Osteoblast (primary cell): Measurements from ENCODE around the gene ANO7. TPM values are rescaled to one million over a fixed set of nuclear protein-coding genes. Genes with fewer than 3 reads are reported as not detected.

Experiments used
- DNase-seq: peaks from one replicate; pipeline ENCODE4 v3.0.0; 2011; ENCODE audit warnings: low spot score, mixed read lengths; ENCODE audit not compliant: insufficient read length; ENCODE audit errors: missing footprints
- H2AFZ ChIP-seq: 2 replicates; pipeline ENCODE4 v1.6.0; 2011; ENCODE audit warnings: mild to moderate bottlenecking, low read length
- H3K27ac ChIP-seq: 2 replicates; pipeline ENCODE4 v1.5.1; 2011; ENCODE audit warnings: mild to moderate bottlenecking, low read depth, low read length, moderate library complexity
- H3K27me3 ChIP-seq: 2 replicates; pipeline ENCODE4 v1.6.0; 2012; ENCODE audit warnings: mild to moderate bottlenecking, control low read depth, inconsistent platforms, low read length, moderate library complexity; ENCODE audit not compliant: insufficient read depth
- H3K36me3 ChIP-seq: 2 replicates; pipeline ENCODE4 v1.5.1; 2011; ENCODE audit warnings: mild to moderate bottlenecking, low read length, control low read depth, moderate library complexity; ENCODE audit not compliant: insufficient read depth
- H3K4me1 ChIP-seq: 2 replicates; pipeline ENCODE4 v1.5.1; 2011; ENCODE audit warnings: mild to moderate bottlenecking, low read length, control low read depth, moderate library complexity; ENCODE audit not compliant: insufficient read depth
- H3K4me2 ChIP-seq: 2 replicates; pipeline ENCODE4 v1.6.0; 2011; ENCODE audit warnings: mild to moderate bottlenecking, low read length; ENCODE audit not compliant: insufficient read depth
- H3K4me3 ChIP-seq: fragments of 200-600 bp; sonication (generic); 3 replicates; pipeline ENCODE4 v1.5.1; 2012; ENCODE audit warnings: mild to moderate bottlenecking, low read length, inconsistent platforms; ENCODE audit not compliant: insufficient read depth
- H3K79me2 ChIP-seq: 2 replicates; pipeline ENCODE4 v1.6.0; 2012; ENCODE audit warnings: mild to moderate bottlenecking, low read length, control low read depth, inconsistent platforms; ENCODE audit not compliant: insufficient read depth
- H3K9me3 ChIP-seq: 2 replicates; pipeline ENCODE4 v1.5.1; 2011; ENCODE audit warnings: low read depth, low read length, control low read depth
- H4K20me1 ChIP-seq: 2 replicates; pipeline ENCODE4 v1.6.0; 2012; ENCODE audit warnings: mild to moderate bottlenecking, low read length, control low read depth; ENCODE audit not compliant: insufficient read depth
- CTCF ChIP-seq: IDR thresholded peaks from 2 replicates; pipeline ENCODE4 v1.5.1; 2011; ENCODE audit warnings: mild to moderate bottlenecking, low read depth, low read length, moderate library complexity; ENCODE audit errors: extremely low read depth
- total RNA-seq: library from RNA; depleted of rRNA; stranded (reverse); fragments of >200 nt; gene quantifications from 2 replicates; pipeline ENCODE4 v1.2.3, GENCODE V29; 2012

The ANO7 gene
- total RNA-seq, 1 donor: 1.8 TPM

DNA sequence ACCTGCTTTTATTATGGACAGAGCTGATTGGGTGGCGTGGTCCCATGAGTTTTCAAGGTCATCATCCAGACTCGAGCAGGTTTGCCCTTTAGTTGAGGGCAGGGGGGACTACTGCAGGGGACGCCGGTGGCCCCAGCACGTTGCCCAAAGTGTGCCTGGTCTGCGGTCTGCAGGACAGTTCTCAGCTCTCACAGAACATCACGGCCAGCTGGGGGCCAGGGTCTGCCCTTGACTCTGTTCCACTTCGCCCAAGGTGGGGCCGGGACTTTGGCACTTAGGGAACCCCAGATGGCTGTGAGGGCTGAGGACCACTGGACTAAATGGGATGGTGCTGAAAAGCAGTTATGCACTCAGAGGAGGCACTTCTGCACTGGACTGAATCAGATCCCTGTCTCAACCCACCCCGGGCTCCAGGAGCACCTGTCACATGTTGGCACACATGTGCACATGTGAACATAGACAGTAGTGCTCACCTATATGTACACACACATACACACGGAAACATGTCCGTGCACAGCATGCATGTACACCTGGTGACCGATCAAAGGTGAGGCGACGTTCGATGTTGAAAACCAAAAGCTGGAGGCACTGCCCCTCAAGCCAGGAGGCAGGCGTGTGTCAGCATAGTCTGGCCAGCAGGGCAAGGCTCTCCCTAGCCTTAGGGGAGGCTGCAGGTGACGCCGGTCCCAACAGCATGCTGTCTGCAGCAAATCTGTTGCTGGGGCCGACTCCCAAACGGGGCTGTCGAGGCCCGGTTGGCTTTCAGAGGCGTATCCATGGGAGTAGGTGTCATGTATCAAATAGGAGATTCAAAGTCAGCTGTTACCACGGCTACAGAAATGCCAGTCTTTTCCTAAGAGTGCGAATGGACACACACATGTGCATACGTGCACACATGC lies 10.2 kb downstream of the ANO7 start:
- Histone ChIP-seq H2AFZ (no peak overlapping the region), H3K9me3 (no peaks in the 10 kb centered on the region), H4K20me1 (no peaks in the 10 kb centered on the region), H3K27me3 (peaks cover 3% of the 10 kb centered on the region), H3K27ac (no peak overlapping the region), H3K36me3 (no peaks in the 10 kb centered on the region), H3K79me2 (no peaks in the 10 kb centered on the region), H3K4me1 (no peaks in the 10 kb centered on the region), H3K4me3 (no peak overlapping the region), H3K4me2 (no peak overlapping the region)
- TF ChIP-seq CTCF: no peak
- peak; percentile 84 for DNase-seq

GRCh38 chr2:241199286-241199685 lies 10.8 kb downstream of the ANO7 start:
- no peak overlapping the region for H2AFZ ChIP-seq
- H3K4me3 ChIP-seq: no peak overlapping the region
- H3K9me3 ChIP-seq: no peaks in the 10 kb centered on the region
- H3K79me2 ChIP-seq: no peaks in the 10 kb centered on the region
- H3K27ac ChIP-seq: no peak overlapping the region
- TF ChIP-seq CTCF: no peak
- no peaks in the 10 kb centered on the region for H3K4me1 ChIP-seq
- no peaks in the 10 kb centered on the region for H3K36me3 ChIP-seq
- H4K20me1 ChIP-seq: no peaks in the 10 kb centered on the region
- DNase-seq: peak; percentile 66
- H3K4me2 ChIP-seq: no peak overlapping the region
- H3K27me3 ChIP-seq: peaks cover 3% of the 10 kb centered on the region

GRCh38 chr2:241199897-241200821 lies 11.7 kb downstream of the ANO7 start:
- H3K4me3 ChIP-seq: no peak overlapping the region
- peak; percentile 83 for DNase-seq
- H3K4me2 ChIP-seq: no peak overlapping the region
- no peaks in the 10 kb centered on the region for H4K20me1 ChIP-seq
- no peak overlapping the region for H3K27ac ChIP-seq
- no peaks in the 10 kb centered on the region for H3K4me1 ChIP-seq
- no peaks in the 10 kb centered on the region for H3K36me3 ChIP-seq
- peaks cover 3% of the 10 kb centered on the region for H3K27me3 ChIP-seq
- no peaks in the 10 kb centered on the region for H3K79me2 ChIP-seq
- H2AFZ ChIP-seq: no peak overlapping the region
- no peak for TF ChIP-seq CTCF
- H3K9me3 ChIP-seq: no peaks in the 10 kb centered on the region
